ENCODE measurements around the gene RIOK1. TPM values are rescaled to one million over a fixed set of nuclear protein-coding genes. Genes with fewer than 3 reads are reported as not detected.

RIOK1 gene
- total RNA-seq, 4 donors from 2014 or later: 9.8 to 66.5 (median 23.9) TPM

DNA sequence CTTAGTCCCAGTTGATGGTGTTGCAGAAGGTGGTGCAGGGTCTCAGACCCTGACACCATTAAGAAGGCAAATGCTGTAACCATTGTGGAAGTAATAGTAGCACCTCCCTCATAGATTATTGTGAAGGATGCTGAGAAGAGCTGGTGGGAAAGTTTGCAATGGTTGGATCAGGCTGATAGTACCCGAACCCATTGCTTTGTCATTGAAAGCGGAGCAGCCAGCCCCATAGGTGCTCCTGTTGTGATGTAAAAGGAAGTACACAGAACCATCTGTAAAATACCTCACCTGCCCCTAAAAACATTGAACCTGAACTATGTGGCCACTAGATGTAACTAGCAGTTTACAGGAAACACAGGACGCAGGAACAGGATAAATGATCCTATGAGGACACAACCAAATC is 31.5 kb downstream of the RIOK1 start:
- intact Hi-C loops (cut with DNase I; ENCODE audit: low total_unique reads): no loop called here

DNA sequence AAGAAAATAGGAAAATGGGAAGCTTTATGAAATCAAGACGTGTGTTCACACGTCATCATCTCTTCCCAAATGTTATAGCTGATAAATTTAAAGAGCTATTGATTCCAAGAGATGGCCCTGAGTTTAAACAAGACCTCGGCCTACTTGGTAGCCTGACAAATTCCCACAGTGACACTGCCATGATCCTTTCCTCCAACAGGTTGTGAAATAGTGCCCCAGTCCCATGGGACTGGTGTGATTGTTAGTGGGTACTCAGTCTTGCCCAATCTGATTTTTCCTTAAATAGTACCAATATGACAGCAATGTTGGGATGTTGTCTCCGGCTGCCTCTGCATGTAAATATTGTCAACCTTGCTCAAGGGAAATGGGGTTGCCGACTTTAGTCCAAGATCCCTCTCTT is 34.5 kb downstream of the RIOK1 start:
- Histone ChIP-seq H3K4me3 (no peak overlapping the region), H3K9me3 (no peaks in the 10 kb centered on the region), H3K27ac (no peak overlapping the region), H3K36me3 (no peaks in the 10 kb centered on the region), H3K4me1 (no peaks in the 10 kb centered on the region), H3K27me3 (no peaks in the 10 kb centered on the region)
- TF ChIP-seq POLR2A (IDR thresholded peaks at IDR 0.05) (no peak), POLR2AphosphoS5 (IDR thresholded peaks at IDR 0.05) (no peak), EP300 (IDR thresholded peaks at IDR 0.05; ENCODE audit: low read depth) (no peak)
- TF ChIP-seq, protein P1, sequence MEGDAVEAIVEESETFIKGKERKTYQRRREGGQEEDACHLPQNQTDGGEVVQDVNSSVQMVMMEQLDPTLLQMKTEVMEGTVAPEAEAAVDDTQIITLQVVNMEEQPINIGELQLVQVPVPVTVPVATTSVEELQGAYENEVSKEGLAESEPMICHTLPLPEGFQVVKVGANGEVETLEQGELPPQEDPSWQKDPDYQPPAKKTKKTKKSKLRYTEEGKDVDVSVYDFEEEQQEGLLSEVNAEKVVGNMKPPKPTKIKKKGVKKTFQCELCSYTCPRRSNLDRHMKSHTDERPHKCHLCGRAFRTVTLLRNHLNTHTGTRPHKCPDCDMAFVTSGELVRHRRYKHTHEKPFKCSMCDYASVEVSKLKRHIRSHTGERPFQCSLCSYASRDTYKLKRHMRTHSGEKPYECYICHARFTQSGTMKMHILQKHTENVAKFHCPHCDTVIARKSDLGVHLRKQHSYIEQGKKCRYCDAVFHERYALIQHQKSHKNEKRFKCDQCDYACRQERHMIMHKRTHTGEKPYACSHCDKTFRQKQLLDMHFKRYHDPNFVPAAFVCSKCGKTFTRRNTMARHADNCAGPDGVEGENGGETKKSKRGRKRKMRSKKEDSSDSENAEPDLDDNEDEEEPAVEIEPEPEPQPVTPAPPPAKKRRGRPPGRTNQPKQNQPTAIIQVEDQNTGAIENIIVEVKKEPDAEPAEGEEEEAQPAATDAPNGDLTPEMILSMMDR (IDR thresholded peaks at IDR 0.05): no peak
- in situ Hi-C loops (cut with MboI; ENCODE audit: low pct_ligation_motif_present in 1 of 4, low pct_unique_long_range_greater_than_20kb in 1 of 4, low sequenced_read_pairs in 3 of 4) (loop anchor here in 3 of 4 donors (25.0 kb wide), 2 partner anchors 137 to 163 kb away; partner anchors contain the start of gene SNRNP48 (in 2 of the 3)), intact Hi-C loops (cut with DNase I; ENCODE audit: low total_unique reads) (no loop called here)
- DNase-seq: no peak
- 82 to 91% methylated on average over 5 of the region's 5 CpGs for WGBS, 2 donors (ENCODE audit: low coverage in 1 of 2)

More for the DNA sequence above, 31.5 kb downstream of the RIOK1 start:
- Histone ChIP-seq H3K4me3 (no peak overlapping the region), H3K4me1 (no peaks in the 10 kb centered on the region), H3K36me3 (peaks cover 0 to 23% (median 10%) of the 10 kb centered on the region in 4 donors), H3K27me3 (no peaks in the 10 kb centered on the region), H3K27ac (no peak overlapping the region), H3K9me3 (no peaks in the 10 kb centered on the region)
- 91 to 94% methylated on average over 2 to 3 of the region's 3 CpGs for WGBS, 2 donors (ENCODE audit: low coverage in 1 of 2)
- no peak for DNase-seq
- TF ChIP-seq, protein P1 (IDR thresholded peaks at IDR 0.05): no peak
- TF ChIP-seq POLR2AphosphoS5 (IDR thresholded peaks at IDR 0.05) (no peak), EP300 (IDR thresholded peaks at IDR 0.05; ENCODE audit: low read depth) (no peak), POLR2A (IDR thresholded peaks at IDR 0.05) (no peak)
- in situ Hi-C loops (cut with MboI; ENCODE audit: low pct_ligation_motif_present in 1 of 4, low pct_unique_long_range_greater_than_20kb in 1 of 4, low sequenced_read_pairs in 3 of 4): loop anchor here in 3 of 4 donors (25.0 kb wide), 2 partner anchors 134 to 166 kb away; partner anchors contain the start of gene SNRNP48 (in 2 of the 3)

DNA sequence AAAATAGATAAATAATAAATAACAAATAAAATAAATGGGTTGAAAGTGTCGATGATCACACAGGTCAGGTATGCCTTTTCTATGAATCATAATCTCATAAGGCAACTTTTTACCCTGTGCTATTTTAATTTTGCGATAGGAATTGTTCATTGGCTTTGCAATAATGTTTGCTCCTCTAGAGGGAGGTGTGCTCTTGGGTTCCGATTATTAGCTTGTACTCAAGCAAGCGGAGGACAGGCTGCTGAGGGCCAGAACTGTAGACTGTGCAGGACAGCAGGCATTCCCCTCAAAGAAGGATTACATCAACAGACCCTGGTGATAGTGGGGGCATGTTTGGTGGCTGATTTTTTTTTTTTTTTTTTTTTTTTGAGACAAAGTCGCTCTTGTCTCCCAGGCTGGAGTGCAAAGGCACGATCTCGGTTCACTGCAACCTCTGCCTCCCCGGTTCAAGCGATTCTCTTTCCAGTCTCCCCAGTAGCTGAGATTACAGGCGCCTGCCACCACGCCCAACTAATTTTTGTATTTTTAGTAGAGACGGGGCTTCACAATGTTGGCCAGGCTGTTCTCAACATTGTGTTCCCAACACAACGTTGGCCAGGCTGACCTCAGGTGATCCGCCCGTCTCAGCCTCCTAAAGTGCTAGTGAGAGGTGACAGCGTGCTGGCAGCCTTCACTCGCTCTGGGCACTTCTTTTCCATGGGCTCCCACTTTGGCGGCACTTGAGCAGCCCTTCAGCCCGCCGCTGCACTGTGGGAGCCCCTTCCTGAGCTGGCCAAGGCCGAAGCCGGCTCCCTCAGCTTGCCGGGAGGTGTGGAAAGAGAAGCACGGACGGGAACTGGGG is 35.6 kb downstream of the RIOK1 start:
- intact Hi-C loops (cut with DNase I; ENCODE audit: low total_unique reads): no loop called here
- in situ Hi-C loops (cut with MboI; ENCODE audit: low pct_ligation_motif_present in 1 of 4, low pct_unique_long_range_greater_than_20kb in 1 of 4, low sequenced_read_pairs in 3 of 4): loop anchor here in 3 of 4 donors (25.0 kb wide), 2 partner anchors 138 to 162 kb away; partner anchors contain the start of gene SNRNP48 (in 2 of the 3)
- 35 to 83% methylated on average over 2 to 22 of the region's 25 CpGs for WGBS, 2 donors (ENCODE audit: low coverage in 1 of 2)
- no peaks in the 10 kb centered on the region for H3K27me3 ChIP-seq
- no peak overlapping the region for H3K4me3 ChIP-seq
- H3K9me3 ChIP-seq: no peaks in the 10 kb centered on the region
- no peaks in the 10 kb centered on the region for H3K36me3 ChIP-seq
- H3K4me1 ChIP-seq: no peaks in the 10 kb centered on the region
- TF ChIP-seq, protein P1 (IDR thresholded peaks at IDR 0.05): peak; percentile 32 to 73 (median 54)
- TF ChIP-seq POLR2AphosphoS5 (IDR thresholded peaks at IDR 0.05): no peak
- H3K27ac ChIP-seq: no peak overlapping the region
- DNase-seq: no peak

DNA sequence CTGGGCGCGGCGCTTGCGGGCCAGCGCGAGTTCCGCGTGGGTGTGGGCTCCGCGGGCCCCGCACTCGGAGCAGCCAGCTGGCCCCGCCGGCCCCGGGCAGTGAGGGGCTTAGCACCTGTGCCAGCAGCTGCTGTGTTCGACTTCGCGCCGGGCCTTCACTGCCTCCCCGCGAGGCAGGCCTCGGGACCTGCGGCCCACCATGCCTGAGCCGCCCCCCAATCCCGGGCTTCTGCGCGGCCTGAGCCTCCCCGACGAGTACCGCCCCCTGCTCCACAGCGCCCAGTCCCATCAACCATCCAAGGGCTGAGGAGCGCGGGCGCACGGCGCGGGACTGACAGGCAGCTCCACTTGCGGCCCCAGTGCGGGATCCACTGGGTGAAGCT is 36.2 kb downstream of the RIOK1 start:
- H3K27ac ChIP-seq: no peak overlapping the region
- in situ Hi-C loops (cut with MboI; ENCODE audit: low pct_ligation_motif_present in 1 of 4, low pct_unique_long_range_greater_than_20kb in 1 of 4, low sequenced_read_pairs in 3 of 4): no loop called here
- 99% methylated on average over 24 of the region's 39 CpGs; no CpG with 5 or more reads in 1 of the 2 donors for WGBS, 2 donors (ENCODE audit: low coverage in 1 of 2)
- H3K9me3 ChIP-seq: no peaks in the 10 kb centered on the region
- no peaks in the 10 kb centered on the region for H3K36me3 ChIP-seq
- no peaks in the 10 kb centered on the region for H3K4me1 ChIP-seq
- no peak for DNase-seq
- H3K27me3 ChIP-seq: no peaks in the 10 kb centered on the region
- intact Hi-C loops (cut with DNase I; ENCODE audit: low total_unique reads): no loop called here
- TF ChIP-seq POLR2A (IDR thresholded peaks at IDR 0.05): no peak
- TF ChIP-seq, protein P1 (IDR thresholded peaks at IDR 0.05): no peak
- TF ChIP-seq POLR2AphosphoS5 (IDR thresholded peaks at IDR 0.05): no peak
- no peak for TF ChIP-seq EP300 (IDR thresholded peaks at IDR 0.05; ENCODE audit: low read depth)
- no peak overlapping the region for H3K4me3 ChIP-seq
